Stimulated activated CD8-positive, alpha-beta memory T cell treated with anti-CD3 and anti-CD28 coated beads, Interleukin-4, amount 100 ng/mL, for 24 hours (primary cell): ENCODE data around the gene HSFX2.
"Not testable (repeated sequence)": the region's sequence is repeated elsewhere in the genome, so short reads cannot be mapped to it uniquely, and the experiment has no call there.

Experiments
- DNase-seq: peaks from one replicate; pipeline ENCODE4 v3.0.0-alpha.2; 2020; ENCODE audit warnings: low read depth

HSFX2 gene, protein sequence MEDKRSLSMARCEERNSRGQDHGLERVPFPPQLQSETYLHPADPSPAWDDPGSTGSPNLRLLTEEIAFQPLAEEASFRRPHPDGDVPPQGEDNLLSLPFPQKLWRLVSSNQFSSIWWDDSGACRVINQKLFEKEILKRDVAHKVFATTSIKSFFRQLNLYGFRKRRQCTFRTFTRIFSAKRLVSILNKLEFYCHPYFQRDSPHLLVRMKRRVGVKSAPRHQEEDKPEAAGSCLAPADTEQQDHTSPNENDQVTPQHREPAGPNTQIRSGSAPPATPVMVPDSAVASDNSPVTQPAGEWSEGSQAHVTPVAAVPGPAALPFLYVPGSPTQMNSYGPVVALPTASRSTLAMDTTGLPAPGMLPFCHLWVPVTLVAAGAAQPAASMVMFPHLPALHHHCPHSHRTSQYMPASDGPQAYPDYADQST

DNA sequence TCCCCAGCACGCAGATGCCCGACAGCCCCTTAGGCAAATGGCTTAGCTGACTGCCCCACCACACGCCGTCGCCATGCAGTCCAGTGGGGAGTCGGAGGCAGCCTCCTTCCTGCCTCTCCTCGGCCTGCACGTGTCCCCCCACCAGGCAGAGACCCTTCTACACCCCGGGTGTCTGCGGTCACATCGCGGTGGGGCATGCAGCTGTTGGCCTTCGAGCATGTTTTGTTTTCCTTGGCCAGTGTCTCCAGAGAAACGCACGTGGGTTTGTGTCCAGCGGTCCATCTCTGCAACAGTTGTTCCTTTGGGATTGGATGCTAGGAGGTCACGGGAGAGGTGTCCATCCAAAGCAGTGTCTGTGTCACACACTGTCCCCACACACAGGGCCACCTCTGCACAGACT, at the start of gene HSFX2:
Gene HSFX2 (minus strand): TSS at position 101 of the 400 bp plus-strand sequence. CDS start 614 bp downstream, outside the sequence.
- DNase-seq, result not testable (repeated sequence)

DNA sequence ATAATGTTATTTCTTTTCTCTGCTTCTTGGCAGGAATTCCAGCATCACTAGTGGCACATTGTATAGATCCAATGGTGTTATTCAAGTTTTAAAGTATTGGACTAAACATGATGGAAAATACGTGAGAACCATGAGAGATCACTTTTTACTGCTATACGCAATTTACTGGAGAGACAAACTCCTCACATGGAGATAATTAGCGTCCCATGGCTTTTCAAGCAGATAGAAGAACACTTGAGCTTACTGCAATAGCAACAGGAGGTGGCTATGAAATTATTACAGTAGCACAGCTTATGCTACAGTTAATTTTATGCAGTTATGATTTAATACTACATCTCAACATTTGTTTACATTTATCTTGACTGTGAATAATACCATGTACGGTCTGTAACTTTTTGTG, 48.4 kb upstream of the HSFX2 start:
- DNase-seq, result no peak

DNA sequence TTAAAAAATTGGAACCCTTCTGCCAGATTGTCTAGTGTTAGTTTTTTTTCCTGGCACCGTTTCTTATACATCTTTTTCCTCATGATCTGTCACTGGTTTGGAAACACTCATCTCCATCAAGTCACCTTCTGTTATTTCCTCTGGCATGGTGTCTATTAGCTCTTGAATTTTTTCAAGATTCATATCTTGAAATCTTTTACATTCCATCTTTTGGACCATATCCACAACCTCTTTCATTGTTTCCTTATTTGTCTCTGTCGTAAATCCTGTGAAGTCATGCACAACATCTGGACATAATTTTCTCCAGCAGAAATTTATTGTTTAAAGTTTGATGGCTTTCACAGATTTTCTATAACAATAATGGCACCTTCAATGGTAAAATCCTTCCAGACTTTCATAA, 46.7 kb upstream of the HSFX2 start:
- DNase-seq, result no peak

DNA sequence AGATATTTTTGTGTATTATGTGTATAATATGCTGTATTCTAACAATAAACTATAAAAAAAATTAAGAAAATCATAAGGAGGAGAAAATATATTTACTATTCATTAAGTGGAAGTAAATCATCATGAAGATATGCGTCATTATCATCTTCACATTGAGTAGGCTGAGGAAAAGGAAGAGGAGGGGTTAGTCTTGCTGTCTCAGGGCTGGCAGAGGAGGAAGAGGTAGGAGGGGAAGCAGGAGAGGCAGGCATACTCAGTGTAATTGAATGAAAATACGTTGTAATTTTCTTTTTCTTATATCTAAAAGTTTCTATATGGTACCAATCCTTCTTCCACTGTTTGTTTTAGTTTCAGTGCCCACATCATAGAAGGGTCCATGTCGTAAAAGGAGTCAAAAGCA, 46.3 kb upstream of the HSFX2 start:
- no peak for DNase-seq

DNA sequence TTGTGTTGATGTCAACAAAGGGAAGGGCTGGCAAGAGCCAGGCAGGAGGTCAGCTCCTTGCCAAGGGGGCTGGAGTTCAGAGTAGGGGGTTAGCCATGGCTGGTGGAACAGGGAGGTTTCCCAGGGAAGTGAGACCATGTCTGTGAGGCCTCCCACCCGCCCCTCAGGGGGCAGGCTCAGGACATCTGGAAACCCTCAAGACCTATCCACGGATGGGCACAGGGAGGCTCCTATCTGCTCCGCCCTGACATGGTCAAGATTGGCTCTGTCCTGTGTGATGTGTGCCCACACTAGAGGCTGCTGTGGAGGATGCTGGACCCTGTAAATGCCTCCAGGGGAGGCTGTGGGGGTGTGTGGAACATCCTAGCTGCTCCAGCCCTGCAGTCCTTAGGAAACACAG, 44.5 kb upstream of the HSFX2 start:
- DNase-seq, result no peak

DNA sequence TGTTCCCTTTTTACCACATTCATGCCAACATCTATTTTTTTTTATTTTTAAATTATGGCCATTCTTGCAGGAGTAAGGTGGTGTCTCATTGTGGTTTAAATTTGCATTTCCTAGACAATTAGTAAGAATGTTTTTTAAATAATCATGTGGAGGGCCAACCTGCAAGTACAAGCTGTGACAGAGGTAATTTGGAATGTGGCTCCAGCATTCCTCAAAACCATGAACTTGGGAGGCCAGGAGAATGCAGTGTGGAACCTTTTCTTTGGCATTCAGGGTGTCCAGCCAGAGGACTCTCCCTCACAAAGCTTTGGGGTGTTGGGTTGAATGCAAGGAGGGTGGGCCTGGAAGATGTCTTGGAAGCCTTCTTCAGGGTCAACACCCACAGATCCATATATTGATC, 43.7 kb upstream of the HSFX2 start:
- no peak for DNase-seq

DNA sequence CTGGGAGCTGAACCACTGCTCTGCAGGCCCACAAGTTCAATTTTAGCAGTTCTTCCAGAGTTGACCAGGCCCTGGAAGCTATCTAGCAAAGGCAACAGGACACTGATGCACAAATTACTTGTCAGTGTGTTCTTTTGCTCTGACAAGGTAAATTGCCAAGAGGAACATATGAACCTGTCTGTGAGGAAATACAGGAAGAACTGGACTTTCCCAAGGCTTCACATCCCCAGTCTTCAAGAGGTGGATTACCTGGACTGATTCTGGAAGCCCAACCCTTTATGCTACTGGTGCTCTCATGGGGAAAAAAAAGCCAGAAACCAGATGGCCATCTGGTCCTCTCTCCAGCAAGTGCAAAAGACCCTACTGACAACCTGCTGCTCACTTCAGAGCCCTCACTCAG, 38.4 kb upstream of the HSFX2 start:
- DNase-seq, result no peak

DNA sequence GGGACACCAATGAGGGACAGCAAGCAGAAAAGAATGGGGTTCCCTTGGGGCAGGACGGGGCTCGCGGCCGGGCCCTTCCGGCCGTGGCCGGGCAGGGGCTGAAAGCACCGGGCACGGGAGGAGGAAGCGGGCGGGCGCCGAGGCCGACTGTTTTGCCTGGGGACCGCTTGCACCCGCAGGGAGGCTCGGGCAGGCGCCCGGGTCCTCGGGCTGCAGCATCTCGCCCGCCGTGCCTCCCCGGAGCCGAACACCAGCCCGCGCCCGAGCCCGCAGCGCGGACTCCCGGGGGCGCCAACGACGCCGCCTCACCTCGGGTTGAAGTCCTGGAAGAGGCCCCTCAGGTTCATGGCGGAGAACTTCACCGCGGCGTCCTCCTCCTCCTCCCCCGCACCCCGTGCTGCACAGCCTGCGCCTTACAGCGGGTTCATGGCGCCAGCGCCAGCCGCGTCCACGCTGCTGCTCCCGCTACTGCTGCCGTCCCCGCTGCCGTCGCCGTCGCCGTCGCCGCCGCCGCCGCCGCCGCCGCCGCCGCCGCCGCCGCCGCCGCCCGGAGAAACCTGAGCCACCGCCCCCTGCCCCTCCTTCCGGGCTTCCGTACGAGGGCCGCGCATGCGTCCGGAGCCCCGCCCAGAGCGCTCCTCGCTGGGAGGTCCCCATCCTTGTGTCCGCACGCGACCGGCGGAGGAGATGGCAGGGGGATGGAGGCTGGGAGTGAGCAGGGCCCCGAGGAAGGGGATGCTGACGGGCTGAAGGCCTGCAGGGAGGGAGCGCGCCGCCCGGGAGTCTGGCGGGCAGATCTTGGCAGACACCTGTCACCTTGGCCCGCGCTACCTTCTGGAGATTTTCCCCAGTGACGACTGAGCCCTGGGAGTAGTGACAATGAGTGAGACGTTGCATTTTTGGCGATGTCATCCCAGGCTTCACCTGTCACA, 36.4 kb upstream of the HSFX2 start, which contains the start of gene TMEM185A:
Gene TMEM185A (minus strand): TSS at position 559 of the 932 bp plus-strand sequence. CDS start 212 bp downstream, at position 347.
- peak; percentile 67 for DNase-seq

DNA sequence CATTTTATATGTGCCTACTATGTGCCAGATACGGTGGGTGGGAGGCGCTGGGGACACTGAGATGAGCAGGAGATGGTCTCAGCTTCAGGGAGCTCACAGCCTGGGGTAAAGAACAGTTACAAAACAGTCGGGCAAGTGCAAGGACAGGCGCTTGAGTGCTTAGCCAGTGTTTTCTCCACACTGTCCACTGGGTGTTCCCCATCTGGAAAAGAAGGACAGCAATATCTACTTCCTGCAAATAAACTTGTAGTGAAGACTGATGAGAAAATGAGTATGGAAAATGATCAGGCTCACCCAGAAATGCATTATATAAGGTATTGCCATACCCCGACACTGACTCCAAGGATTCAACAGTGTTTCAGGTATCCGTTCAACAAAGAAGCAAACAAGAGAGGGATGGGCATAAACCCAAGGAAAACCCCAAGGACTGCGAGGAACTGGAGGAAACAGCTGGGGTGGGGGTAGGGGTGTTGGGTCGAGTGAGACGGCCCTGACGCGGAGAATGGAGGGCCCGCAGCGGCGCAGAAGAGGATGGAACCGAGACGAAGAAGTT, 35.6 kb upstream of the HSFX2 start:
- no peak for DNase-seq

DNA sequence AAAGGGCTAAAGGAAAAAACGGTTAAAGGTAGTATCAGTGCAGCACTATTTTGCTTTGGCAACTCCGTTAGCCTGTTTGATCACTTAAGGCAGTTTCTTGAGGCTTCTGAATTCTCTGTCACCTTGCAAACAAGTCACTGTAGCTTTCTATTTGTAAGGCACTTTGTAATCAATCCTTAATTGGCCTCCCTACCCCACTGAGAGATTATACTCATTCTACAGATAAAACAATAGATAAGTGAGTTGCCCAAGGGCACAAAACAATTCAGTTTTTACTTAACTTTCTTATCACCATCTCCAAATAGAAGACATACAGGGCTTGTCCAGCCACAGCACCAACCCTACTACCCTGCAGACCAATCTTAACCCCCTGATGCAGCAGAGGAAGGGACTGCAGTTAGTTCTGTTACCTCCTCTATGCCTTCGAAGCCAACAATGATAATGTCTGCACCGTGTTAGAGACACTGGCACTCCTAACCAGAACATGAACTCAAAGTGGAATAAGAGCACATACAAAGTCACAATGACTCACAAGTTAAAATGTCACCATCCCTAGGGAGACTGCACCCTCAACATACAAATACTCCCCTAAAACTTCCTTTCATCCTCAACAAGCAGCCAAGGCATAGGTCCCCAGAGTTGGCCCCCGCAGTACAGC, 34.7 kb upstream of the HSFX2 start:
- no peak for DNase-seq

DNA sequence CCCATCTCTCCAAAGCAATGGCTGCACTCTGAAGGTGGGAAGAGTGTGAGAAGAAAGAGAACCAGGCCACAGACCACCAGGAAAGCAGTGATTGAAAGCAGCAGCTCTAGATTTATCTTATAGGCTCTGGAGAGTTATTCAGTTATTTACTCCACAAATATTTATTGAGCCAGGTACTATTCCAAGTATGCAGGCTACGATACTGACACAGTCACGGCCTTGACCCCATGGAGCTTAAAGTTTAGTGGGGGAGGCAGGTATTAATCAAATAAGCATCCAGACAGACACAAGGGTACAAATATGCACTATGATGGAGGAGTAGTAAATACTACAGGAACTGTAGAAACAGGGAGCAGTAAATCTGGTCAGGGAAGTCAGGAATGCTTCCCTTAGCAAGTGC, 33.7 kb upstream of the HSFX2 start:
- DNase-seq, result no peak

DNA sequence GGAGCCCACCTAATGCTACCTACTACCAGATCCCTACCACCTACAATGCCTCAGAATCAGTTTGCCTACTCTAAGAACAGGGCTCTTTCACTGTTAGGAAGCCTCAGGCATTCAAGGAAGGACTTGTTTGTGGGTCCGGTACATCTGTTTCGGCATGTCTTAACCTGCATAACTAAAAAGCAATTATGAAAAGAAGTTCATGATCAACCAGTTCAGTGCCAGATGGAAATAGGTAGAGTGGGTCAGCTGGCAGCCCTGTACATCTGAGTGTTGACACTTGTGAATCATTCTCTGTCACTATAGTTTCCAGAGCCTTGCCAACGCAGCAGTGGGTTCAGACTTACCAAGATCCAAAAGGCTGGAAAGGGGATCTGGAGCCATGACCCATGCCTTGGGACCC, 33.2 kb upstream of the HSFX2 start:
- no peak for DNase-seq

DNA sequence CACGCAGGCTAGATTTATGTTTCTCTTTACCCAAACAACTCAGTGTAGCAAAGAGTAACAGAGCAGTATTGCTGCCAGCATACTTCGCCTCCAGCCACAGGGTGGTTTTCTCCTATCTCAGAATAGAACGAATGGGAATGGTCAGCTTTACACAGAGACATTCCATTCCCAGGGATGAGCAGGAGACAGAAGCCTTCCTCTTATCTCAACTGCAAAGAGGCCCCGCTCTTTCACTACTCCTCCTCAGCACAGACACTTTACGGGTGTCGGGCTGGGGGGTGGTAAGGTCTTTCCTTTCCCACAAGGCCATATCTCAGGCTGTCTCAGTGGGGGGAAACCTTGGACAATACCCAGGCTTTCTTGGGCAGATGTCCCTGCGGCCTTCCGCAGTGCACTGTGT, 31.7 kb upstream of the HSFX2 start:
- not testable (repeated sequence) for DNase-seq

DNA sequence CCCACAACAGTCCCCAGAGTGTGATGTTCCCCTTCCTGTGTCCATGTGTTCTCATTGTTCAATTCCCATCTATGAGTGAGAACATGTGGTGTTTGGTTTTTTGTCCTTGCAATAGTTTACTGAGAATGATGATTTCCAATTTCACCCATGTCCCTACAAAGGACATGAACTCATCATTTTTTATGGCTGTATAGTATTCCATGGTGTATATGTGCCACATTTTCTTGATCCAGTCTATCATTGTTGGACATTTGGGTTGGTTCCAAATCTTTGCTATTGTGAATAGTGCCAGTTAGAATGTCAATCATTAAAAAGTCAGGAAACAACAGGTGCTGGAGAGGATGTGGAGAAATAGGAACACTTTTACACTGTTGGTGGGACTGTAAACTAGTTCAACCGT, 24.5 kb upstream of the HSFX2 start:
- DNase-seq, result not testable (repeated sequence)

DNA sequence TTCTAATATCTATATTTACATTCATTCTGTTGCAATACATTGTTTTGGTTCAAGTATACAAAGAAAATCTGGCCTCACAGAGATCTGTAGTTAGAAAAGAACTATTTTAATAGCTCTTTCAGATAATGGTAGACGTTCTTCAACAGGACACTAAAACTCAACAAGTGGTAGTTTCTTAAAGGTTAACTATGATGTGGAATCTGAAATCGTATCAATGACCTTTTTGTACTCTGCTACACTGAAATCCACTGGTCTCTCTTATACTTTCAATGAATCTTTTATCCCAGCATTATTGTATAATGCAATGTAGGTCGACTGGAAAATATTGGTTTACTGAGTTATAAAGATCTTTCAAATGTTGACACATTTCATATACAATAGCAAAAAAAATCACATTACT, 23.8 kb upstream of the HSFX2 start:
- no peak for DNase-seq

DNA sequence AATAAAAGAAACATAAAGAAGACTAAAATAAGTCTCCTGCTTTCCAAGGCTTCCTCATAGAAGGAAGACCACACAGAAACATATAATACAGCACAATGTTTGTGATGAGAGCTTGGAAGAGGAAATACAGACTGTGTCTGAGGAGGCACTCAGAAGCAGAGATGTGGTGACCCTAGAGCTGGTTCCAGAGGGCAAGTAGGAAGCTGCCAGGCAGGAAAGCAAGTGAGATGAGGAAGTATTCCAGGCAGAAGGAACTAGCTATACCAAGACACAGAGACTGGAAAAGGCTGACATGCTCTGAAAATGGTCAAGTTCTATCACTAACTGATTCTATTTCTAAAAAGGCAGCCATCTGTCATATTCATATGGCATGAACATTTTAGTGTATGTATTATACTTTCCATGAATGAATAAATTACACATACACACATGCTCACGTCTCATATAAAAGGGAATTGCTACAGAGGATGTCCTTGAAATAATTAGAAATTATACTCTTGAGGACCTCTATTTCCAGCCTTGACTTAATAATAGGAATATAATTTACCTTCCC, 16.6 kb upstream of the HSFX2 start:
- DNase-seq, result no peak

DNA sequence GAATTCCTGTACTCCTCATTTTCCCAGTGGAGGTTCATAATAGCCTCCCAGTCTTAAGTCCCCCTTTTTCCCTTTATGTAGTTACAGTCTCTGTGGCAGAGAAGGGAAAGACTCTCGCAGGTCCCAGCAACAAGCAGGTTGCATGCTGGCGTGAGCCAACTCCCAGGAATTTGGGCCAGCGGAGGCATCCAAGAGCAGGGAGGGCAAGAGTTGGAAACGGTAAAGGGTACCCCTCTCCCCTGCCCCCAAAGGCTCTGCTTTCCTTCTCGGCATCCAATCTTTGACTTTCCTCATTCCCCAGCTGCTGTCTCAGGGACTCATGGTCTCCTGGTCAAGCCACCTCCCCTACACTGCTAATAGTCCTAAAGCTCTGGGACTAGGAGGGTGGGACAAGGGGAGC, 15.4 kb upstream of the HSFX2 start:
- no peak for DNase-seq

DNA sequence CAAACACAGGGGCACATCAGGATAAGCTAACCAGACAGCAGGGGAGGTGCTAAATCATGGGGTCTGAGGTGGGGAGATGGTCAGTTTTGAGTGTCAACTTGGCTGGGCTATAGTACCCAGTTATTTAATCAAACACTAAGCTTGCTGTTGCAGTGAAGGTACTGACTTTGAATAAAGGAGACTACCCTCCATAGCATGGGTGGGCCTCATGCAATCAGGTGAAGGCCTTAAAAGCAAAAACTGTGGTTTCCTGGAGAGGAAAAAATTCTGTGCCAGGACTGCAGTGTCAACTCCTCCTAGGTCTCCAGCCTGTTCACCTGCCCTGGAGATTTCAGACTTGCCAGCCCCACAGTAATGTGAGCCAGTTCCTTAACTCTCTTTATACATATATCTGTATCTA, 12.6 kb upstream of the HSFX2 start:
- DNase-seq, result no peak

DNA sequence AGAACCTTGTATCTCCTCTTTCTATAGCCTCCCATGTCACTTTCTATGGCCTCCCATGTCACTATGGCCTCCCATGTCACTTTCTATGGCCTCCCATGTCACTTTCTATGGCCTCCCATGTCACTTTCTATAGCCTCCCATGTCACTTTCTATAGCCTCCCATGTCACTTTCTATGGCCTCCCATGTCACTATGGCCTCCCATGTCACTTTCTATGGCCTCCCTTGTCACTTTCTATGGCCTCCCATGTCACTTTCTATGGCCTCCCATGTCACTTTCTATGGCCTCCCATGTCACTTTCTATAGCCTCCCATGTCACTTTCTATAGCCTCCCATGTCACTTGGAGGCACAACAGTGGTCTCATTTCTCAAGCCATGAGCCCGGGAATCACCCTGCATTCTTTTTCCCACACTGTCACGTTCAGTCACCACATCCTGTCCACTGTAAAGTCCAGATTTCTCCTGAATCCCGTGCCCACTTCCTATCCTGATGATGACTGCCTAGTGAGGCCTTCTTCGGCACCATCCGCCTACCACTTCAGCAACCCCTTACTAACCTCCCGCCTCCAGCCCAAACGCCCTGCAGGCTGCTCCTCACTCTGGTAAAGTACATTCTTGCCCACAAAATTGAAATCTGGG, 10.3 kb upstream of the HSFX2 start:
- not testable (repeated sequence) for DNase-seq

DNA sequence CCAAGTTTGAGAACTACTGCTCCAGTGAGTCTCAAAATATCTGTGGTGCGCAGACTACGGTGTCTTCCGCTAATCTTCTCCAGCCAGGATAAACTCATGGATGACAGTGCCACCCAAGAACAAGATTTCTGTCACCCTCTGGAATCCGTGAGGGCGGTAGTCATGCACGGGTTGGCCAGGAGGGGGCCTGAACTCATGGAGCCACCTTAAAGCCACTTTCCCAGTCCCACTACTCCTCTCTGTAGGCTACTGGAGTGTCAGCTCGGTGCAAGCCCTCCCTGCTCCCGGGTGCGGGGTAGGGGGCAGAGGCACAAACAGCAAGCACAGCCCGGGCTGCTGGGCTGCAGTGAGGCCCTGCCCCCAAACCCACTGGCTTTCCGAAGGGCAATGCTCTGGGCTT, 3.5 kb upstream of the HSFX2 start:
- DNase-seq, result not testable (repeated sequence)

DNA sequence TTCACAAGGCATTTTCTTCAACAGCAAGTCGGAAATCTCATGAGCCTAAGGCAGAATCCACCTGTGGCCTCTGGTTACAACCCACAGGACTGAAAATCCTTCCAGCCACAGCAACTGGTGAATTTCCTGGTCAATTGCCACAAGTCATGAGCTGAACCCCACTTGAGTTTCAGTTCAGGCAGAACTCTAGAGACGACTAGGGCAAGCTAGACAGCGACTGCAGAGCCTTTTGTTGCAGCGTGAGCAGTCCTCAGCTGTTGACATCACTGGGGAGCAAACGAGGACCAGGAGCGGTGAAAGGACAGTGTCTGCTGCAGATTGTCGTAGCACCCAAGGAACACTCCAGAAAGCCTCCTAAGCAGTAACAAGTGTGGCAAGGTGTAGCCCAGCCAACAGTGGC, 829 bp upstream of the HSFX2 start:
- not testable (repeated sequence) for DNase-seq
